ENCODE results near the gene RHBDD1. TPM values are rescaled to one million over a fixed set of nuclear protein-coding genes. Genes with fewer than 3 reads are reported as not detected.

Gene RHBDD1
- polyA plus RNA-seq, 2 of the 4 experiments (the other 2 are of a cell fraction), result 8.3 to 46.9 TPM

- TF ChIP-seq HDAC2 (IDR thresholded peaks at IDR 0.05) (no peak), KDM5A (IDR thresholded peaks at IDR 0.05) (no peak), NFE2L2 (conservative IDR thresholded peaks at IDR 0.05; ENCODE audit: low read length) (no peak), RCOR1 (IDR thresholded peaks at IDR 0.05; ENCODE audit: low read depth, low read length) (no peak), CBX8 (IDR thresholded peaks at IDR 0.05) (no peak)
Measured at GRCh38 chr2:226794751-226795171, 41.1 kb upstream of the RHBDD1 start (continued).

- no peak for DNase-seq (ENCODE audit: low read depth in 1 of 2, low spot score in 1 of 2)
- Histone ChIP-seq H3K4me1 (peaks cover 49% of the 10 kb centered on the region), H3K27ac (peak overlapping the region; percentile 91 to 100), H3K9me3 (no peaks in the 10 kb centered on the region), H3K4me2 (peak overlapping the region; percentile 96), H3K4me3 (peak overlapping the region; percentile 48)
- 62% methylated on average over 14 of the region's 26 CpGs for WGBS (ENCODE audit: missing lambda C conversion rate)
- TF ChIP-seq HEYL (CRISPR knock-in tag; IDR thresholded peaks at IDR 0.05) (no peak), REST (IDR thresholded peaks at IDR 0.05) (no peak), CTCF (IDR thresholded peaks at IDR 0.05) (no peak), E2F6 (IDR thresholded peaks at IDR 0.05; ENCODE audit: borderline replicate concordance, low read depth) (no peak), HOXB13 (CRISPR knock-in tag; IDR thresholded peaks at IDR 0.05; ENCODE audit: low read depth) (no peak), ZSCAN20 (CRISPR knock-in tag; IDR thresholded peaks at IDR 0.05) (no peak), HDAC2 (IDR thresholded peaks at IDR 0.05) (no peak), HES2 (IDR thresholded peaks at IDR 0.05) (no peak), ZC3H11A (IDR thresholded peaks at IDR 0.05) (no peak), TP53 (CRISPR knock-in tag; IDR thresholded peaks at IDR 0.05) (no peak), MAZ (IDR thresholded peaks at IDR 0.05; ENCODE audit: borderline replicate concordance, low read depth, low read length) (no peak)
- POLR2A ChIA-PET, result interaction anchor here (0.5 to 1.5 kb wide), 3 partner anchors 143 to 1130 kb away, joined by 3 to 6 read pairs (median 4); no protein-coding TSS in a partner anchor
- ATAC-seq, result no peak
- CTCF ChIA-PET, result interaction anchor here (0.6 to 3.0 kb wide), 15 partner anchors 25 to 1135 kb away, joined by 3 to 9 read pairs (median 5); no protein-coding TSS in a partner anchor
- FAIRE-seq, result no peak
Measured at GRCh38 chr2:226795281-226796011, 40.4 kb upstream of the RHBDD1 start.
